Measurements from ENCODE around the gene CMTM1.
A peak's percentile ranks its signal among the peaks of the same experiment; 100 is the strongest.

The CMTM1 gene

DNA sequence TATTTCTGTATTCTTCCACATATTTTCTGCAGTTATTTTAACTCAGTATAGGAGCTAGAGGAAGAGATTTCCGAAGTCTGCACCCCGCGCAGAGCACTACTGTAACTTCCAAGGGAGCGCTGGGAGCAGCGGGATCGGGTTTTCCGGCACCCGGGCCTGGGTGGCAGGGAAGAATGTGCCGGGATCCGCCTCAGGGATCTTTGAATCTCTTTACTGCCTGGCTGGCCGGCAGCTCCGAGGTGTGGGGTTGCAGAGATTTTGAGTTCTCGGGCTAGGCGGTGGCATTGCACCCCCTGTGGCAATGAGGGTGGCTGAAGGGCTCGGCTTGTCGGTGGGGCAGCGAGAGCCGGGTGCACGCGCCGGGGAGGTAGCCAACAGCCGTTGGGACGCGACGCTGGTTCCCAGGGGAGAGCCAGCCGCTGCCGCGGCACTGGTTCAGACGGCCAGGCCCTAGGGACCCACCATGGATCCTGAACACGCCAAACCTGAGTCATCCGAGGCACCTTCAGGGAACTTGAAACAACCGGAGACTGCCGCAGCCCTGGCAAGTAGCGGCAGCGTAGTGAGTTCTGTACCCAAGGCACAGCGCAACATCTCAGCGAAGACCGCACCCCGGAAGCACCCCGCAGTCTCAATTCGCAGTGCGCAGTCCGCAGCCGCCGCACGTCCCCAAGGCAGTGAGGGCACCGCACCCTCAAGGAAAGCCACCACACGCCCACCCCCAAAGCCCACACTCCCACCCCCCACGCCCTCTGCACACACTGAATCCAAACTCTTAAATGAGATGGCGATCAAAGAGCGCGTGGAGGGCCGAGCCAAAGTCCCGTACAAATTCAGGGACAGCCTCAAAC is at the start of gene CMTM1:
Gene CMTM1, plus strand, starts transcription at position 389 of the 851 bp plus-strand sequence. Its CDS starts 75 bp downstream, at position 464.
- DNase-seq (ENCODE audit: low read depth) = no peak

DNA sequence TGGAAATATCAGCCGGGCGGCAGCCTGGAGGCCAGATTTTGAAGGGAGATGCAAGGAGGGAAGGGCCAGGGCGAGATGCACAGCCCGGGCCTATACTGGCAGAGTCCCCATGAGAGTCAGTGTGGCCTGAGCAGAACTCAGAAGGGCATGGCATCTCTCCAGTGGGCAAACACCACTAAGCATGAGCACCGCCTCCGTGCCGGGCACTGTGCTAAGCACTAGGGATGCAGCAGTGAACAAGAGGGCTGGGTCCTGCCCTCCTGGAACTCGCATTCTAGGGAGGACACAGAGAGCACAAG is 49.8 kb upstream of the CMTM1 start:
- DNase-seq (ENCODE audit: low read depth) = no peak

DNA sequence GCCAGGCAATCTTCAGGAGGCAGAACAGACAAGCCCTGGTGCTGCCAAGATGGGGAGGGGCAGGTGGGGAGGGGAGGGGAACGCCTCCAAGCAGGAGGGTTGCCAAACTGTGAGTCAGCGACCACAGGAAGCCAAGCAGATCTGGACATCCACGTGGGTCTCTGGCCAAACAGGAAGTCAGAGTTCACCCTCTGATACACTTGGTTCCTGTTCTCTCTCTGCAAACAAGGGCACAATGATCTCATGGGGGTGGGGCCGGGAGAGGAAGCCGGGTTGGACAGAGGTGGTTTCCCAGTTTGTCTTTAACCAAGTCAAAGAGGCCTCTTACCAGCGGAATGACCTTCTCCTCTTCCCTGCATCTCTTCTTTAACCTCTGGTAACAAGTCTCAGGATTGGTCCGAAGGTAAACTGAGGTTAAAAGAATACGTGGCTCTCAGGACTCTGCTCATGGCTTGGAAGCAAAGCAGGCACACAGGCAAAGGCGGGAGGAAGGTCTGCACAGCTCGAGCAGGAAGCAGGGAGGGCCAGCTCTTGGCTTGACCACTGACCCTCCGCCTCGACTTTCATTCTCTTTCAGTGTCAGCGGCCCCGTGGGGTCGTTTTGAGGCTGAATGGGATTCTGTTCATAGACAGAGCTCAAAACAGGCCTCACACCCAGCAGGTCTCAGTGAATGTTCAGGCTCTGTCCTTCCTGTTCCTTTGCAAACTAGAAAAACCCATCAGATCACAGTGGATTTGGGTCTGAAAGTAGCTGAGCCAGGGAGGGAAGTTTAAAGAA is 49.2 kb upstream of the CMTM1 start:
- peak; percentile 98 for DNase-seq (ENCODE audit: low read depth)

- DNase-seq (ENCODE audit: low read depth) = no peak
Measured at GRCh38 chr16:66517586-66518263, 48.5 kb upstream of the CMTM1 start.

DNA sequence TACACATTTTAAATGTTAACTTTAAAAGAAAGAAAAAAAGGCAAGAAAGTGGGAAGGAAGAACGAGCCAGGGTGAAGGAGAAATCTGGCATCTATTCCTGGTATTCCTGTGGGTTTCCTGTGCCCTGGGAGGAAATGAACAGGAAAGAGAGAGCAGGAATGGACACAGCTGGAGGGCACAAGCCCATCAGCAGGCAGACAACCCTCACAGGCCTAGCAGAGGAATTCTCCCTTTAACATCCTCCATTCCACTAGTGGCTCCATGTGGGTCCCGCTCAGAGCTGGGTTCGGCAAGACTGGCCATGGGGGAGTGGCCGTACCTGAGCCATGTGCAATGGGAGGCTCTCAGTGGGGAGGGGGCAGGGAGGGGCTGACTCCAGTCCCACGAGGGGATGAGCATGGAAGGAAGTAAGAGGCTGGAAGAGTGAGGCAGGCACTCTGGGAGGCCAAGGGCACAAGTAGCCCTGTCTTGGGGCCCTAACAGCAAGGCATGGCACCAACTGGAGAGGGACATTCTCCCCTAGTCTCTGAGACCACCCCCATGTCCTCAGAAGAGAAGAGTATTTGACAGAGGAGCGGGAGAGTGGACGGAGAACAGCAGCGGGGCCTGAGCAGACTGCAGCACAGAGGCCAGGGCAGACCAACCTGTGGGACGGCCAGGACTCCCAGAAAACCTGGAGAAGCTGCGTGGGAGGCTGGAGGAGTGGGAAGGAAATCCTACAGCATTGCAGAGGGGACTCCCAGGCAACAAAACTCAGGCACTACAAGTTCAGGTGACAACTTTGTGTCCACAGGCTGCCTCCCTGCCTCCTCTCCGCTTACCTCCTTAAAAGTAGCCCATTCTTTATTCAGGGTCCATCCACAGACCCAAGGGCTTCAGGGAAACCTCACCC is 46.5 kb upstream of the CMTM1 start:
- no peak for DNase-seq (ENCODE audit: low read depth)

DNA sequence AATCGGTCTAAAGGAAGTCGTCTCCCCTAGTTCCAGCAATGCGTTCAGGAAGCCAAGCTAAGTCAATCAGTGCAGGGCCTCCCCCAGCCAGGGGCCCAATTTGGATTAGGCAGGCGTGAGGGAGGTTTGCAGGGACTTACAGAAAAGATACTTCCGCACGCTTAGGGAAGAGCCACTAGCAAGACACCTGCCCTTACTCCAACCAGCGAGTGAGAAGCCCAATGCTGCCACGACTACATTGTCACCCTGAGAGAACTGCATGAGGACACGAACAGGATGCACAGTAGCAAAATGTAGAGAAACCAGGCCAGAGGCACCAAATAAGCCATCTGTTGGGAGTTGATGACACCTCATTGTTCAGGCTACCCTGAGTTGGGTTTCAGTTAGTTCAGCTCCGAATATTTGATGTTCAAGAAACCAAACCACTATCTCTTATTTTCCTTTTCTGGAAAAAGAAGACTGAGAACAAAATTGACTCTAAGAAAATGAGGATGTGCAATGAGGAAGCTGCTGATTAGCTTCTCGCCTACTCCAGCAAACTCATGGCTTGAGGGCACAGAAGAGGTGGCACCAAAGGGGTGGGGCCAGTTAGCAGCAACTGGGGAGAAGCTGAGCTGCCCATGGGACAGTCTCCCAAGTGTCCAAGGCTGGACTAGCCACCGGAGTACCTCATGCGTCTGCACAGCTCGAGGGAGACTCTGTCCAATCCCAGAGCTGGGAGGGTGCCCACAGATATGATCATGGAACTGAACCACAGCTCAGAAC is 45.7 kb upstream of the CMTM1 start:
- no peak for DNase-seq (ENCODE audit: low read depth)

GRCh38 chr16:66521252-66521713 is 45.0 kb upstream of the CMTM1 start:
- no peak for DNase-seq (ENCODE audit: low read depth)

DNA sequence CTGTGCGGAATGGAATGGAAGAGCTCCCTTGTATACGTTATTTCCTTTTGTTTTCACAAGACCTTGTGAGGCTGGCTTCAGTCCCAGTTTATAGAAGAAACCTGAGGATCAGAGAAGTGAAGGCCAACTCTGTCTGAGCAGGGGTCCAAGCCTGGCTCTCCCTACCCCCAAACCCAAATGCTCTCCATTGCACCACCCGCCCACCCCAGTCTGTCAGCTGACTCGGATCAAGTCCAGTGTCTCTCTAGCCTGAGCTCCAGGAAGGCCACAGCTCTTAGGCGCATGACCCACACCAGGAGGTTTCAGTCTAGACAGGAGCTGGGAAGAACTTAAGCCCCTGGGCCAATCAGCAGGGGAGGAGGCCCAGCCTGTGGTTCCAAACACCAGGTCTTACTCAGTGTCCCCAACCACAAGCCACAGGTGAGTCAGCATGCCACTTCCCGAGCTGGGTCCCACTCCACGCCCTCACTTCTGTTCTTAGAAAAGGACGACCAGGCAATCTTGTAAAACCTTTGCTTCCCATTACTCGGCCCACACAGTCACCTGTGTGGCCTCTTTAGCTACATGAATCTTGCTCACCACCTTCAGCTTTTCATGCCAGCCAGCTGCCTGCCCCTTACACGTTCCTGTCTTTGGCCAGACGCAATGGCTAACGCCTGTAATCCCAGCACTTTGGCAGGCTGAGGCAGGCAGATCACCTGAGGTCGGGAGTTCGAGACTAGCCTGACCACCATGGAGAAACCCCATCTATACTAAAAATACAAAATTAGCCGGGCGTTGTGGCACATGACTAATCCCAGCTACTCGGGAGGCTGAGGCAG is 44.1 kb upstream of the CMTM1 start:
- DNase-seq (ENCODE audit: low read depth) = peak; percentile 34

DNA sequence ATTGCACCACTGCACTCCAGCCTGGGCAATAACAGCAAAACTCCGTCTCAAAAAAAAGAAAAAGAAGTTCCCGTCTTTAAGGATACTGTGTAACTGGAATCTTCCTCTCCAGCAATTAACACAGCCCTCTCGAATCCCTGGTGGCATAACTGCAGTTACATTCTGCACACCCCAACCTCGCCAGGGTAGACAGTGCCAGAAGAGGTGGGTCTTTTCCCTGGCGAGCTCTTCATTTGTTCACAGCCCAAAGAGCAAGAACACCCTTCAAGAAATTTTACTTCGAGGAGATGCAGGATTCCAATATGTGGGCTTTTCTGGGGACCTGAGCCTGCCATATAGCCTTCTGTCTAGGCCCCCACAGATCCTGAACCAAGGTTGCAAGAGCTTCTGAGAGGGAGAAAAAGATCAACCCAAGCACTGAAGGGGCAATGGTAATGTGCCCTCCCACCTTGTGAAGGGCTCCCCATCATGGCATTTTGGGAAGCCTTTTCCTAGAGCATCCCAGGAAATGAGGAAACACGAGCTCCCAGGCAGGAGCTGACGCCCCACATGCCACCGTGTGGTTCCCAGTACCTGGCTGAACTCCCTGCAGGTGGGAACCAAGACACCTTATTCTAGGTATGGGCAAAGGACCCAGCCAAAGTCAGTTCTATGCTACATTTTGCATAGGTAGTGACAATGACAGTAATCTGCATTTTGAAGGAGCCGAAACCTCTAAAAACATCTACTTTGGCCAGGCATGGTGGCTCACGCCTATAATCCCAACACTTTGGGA is 43.2 kb upstream of the CMTM1 start:
- DNase-seq (ENCODE audit: low read depth) = no peak

- DNase-seq (ENCODE audit: low read depth) = no peak
Measured at GRCh38 chr16:66523861-66524354, 42.3 kb upstream of the CMTM1 start.

GRCh38 chr16:66524601-66525164 is 41.6 kb upstream of the CMTM1 start:
- DNase-seq (ENCODE audit: low read depth) = no peak

DNA sequence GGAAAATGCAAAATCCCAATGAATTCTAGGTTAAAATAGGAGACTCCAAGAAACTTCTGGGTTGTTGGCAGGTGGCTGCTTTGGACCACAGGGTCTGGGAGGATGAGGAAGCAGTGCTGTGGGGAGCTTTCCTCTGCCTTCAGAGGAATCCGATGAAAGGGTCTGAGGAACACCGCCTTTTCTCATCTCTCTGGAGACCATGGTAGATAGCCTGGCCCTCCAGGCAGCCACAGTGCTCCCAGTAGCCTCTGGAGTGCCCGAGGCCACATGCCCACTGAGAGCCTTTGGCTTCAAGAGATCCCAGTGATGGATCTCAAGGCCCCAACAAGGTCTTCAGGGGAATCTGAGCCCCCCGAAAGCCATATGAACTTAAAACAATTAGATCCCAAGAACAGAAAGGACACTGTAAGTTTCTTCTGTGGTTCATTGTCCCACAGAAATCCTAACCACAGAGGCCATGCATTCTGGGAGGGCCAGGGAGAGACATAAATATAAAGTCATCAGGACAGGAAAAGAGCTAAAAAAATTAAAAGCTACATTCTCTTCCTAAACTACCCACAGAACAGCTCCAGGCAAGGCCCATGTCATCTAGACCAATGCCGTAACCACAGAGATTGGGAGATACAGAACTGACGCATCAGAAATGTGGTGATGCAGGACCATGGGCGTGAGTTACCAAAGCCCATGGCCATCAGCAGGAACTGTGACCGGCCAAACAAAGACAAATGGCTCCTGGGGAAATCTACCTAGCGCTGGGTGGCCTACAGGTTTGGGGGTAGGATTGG is 40.7 kb upstream of the CMTM1 start:
- DNase-seq (ENCODE audit: low read depth) = no peak

DNA sequence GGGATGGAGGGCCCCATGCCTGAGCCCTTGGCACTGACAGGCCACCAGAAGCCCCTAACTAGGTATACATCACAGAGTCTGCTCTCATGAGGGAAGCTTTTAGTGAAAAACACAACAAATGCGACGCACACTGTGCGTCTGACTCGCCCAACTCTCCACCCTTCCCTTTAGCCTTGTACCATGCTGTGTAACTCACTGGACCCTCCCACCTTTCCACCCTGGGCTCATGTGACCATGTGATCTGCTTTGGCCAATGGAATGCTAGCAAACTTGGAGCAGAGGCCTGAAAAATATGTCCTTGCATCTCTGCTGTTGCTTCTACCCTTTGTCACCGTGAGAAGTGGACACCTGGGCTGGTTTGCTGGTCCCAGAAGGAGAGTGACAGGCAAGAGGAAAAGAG is 37.9 kb upstream of the CMTM1 start:
- no peak for DNase-seq (ENCODE audit: low read depth)

- DNase-seq (ENCODE audit: low read depth) = no peak
Measured at GRCh38 chr16:66529475-66529874, 36.8 kb upstream of the CMTM1 start.

DNA sequence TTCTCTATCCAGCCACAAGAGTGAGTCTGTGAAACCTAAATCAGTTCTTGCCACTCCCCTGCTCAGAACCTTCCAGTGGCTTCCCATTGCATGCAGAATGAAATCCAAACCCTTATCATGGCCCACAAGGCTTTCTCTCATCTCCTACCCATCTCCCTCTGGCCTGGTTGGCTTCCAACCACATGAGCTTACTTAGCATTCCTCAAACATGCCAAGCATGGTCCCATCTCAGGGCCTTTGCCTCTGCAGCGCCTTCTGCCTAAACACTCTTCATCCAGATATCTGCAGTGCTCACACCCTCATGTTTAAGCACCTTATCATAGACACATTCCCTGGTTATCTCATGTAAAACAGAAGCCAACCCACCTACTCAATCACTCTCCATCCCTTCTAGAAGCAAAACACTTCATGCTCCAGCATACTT is 31.9 kb upstream of the CMTM1 start:
- DNase-seq (ENCODE audit: low read depth) = no peak

- DNase-seq (ENCODE audit: low read depth) = no peak
Measured at GRCh38 chr16:66536525-66536924, 29.7 kb upstream of the CMTM1 start.

GRCh38 chr16:66537236-66537635 is 29.0 kb upstream of the CMTM1 start:
- DNase-seq (ENCODE audit: low read depth) = no peak

DNA sequence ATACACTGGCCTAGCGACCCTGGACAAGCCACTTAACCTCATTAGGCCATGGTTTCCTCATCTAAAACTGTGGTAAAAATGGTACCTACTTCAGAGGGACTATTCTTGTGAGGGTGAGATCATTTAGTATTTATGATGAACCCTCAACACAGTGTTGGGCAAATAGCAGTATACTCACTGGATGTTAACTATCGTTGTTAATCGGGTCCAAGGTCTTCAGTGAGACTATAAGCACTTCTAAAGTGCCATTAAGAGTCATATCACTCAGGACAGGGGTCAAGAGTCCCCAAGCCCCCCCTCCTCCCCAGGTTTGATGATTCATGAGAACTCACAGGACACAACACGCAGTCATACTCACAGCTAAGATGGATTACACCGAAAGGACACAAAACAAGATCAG is 27.3 kb upstream of the CMTM1 start:
- no peak for DNase-seq (ENCODE audit: low read depth)

All from HS-27A (cell line).